ENCODE results near the gene PDZRN4. TPM values are rescaled to one million over a fixed set of nuclear protein-coding genes. Genes with fewer than 3 reads are reported as not detected.

The PDZRN4 gene
- total RNA-seq, 1 donor from 2014 or later, result 1.5 TPM

DNA sequence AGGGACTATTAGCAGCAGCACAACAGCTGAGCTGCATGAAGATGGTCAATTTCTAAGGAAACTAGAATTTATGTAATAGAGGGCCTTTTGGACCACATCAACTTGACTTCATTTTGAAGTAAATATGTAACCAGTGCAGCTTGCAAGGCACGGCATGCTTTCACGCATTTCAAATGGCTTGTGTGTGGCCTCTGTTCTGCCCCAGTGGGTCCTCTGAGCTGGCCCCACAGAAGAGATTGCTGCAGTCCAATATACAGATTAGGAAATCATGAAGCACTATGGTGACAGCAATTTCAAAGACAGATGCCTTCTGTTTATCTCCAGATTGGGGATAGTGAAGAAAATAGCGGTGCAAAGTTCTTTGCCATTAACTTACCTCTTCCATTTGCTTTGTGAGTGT is 101.4 kb downstream of the PDZRN4 start:
- peaks cover 3% of the 10 kb centered on the region for H3K27me3 Mint-ChIP-seq (ENCODE audit: unreplicated experiment)
- H3K4me3 Mint-ChIP-seq (ENCODE audit: unreplicated experiment), result no peak overlapping the region
- no peak overlapping the region for H3K27ac Mint-ChIP-seq (ENCODE audit: unreplicated experiment)
- no peaks in the 10 kb centered on the region for H3K36me3 Mint-ChIP-seq (ENCODE audit: unreplicated experiment)
- TF ChIP-seq, protein P1, sequence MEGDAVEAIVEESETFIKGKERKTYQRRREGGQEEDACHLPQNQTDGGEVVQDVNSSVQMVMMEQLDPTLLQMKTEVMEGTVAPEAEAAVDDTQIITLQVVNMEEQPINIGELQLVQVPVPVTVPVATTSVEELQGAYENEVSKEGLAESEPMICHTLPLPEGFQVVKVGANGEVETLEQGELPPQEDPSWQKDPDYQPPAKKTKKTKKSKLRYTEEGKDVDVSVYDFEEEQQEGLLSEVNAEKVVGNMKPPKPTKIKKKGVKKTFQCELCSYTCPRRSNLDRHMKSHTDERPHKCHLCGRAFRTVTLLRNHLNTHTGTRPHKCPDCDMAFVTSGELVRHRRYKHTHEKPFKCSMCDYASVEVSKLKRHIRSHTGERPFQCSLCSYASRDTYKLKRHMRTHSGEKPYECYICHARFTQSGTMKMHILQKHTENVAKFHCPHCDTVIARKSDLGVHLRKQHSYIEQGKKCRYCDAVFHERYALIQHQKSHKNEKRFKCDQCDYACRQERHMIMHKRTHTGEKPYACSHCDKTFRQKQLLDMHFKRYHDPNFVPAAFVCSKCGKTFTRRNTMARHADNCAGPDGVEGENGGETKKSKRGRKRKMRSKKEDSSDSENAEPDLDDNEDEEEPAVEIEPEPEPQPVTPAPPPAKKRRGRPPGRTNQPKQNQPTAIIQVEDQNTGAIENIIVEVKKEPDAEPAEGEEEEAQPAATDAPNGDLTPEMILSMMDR (IDR thresholded peaks at IDR 0.05; ENCODE audit: partially characterized antibody, unreplicated experiment), result no peak
- no peaks in the 10 kb centered on the region for H3K9me3 Mint-ChIP-seq (ENCODE audit: unreplicated experiment)
- DNase-seq, result no peak
- H3K4me1 Mint-ChIP-seq (ENCODE audit: low read depth, unreplicated experiment), result peaks cover 4% of the 10 kb centered on the region

DNA sequence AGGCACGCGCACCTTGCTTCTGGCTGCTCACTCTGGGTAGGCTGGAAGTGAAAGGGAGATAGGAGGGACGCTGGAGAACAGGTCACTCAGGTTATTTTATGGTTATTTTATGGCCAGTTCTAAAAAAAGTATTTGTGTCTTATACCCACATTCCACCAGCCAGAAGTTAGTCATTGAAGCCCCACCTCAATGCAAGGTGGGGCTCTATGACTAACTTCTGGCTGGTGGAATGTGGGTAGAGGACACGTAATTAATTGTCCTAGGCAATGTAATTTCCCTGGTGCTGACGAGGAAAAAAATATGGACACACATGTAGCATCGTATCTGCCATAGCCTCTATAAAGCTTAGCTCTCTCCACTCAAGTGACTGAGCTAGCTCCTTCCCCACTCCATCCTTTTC is 104.9 kb downstream of the PDZRN4 start:
- H3K4me1 Mint-ChIP-seq (ENCODE audit: low read depth, unreplicated experiment), result peaks cover 4% of the 10 kb centered on the region
- no peak overlapping the region for H3K27ac Mint-ChIP-seq (ENCODE audit: unreplicated experiment)
- TF ChIP-seq, protein P1 (IDR thresholded peaks at IDR 0.05; ENCODE audit: partially characterized antibody, unreplicated experiment), result no peak
- peaks cover 3% of the 10 kb centered on the region for H3K27me3 Mint-ChIP-seq (ENCODE audit: unreplicated experiment)
- H3K36me3 Mint-ChIP-seq (ENCODE audit: unreplicated experiment), result no peaks in the 10 kb centered on the region
- H3K4me3 Mint-ChIP-seq (ENCODE audit: unreplicated experiment), result no peak overlapping the region
- no peak for DNase-seq
- H3K9me3 Mint-ChIP-seq (ENCODE audit: unreplicated experiment), result no peaks in the 10 kb centered on the region

DNA sequence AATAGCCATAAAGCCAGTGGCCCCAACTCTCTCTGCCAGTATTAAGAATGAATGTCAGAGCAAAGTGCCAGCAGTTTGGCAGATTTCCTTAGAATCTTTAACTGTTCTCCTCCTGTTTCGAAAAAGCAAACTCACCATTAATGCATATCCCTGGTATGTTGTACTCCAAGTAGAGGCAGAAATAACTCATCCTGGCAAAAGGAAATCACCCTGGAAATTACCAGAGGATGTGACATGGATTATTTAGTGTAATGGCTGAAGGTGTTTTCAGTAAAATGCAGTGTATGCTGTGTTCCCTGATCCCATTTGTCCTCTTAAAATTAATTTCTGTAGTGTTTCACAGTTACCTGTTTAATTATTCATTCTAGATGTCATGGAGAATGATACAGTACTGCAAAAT is 105.3 kb downstream of the PDZRN4 start:
- Mint-ChIP-seq H3K36me3 (ENCODE audit: unreplicated experiment) (no peaks in the 10 kb centered on the region), H3K27me3 (ENCODE audit: unreplicated experiment) (peaks cover 3% of the 10 kb centered on the region), H3K9me3 (ENCODE audit: unreplicated experiment) (no peaks in the 10 kb centered on the region), H3K27ac (ENCODE audit: unreplicated experiment) (no peak overlapping the region), H3K4me3 (ENCODE audit: unreplicated experiment) (no peak overlapping the region), H3K4me1 (ENCODE audit: low read depth, unreplicated experiment) (peaks cover under 1% of the 10 kb centered on the region)
- TF ChIP-seq, protein P1 (IDR thresholded peaks at IDR 0.05; ENCODE audit: partially characterized antibody, unreplicated experiment), result no peak
- no peak for DNase-seq

DNA sequence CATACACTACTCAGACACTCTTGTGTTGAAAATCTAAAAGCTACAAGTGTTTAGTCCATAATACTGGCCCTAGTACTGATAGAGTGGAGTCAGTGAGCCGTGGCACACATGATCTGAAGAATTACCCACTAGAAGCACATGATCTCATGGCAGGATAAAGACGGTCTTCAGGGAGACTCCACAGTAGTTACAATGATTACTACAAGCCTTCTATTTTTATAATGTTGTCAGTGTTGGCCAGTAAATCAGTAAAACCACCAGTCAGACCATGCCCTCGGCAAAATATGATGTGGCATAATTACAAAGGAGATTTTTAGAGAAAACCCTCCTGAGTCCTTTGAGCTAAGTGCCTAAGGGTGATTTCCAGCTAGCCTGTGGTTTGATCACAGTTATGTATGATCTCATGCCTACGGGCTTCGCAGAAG is 114.9 kb downstream of the PDZRN4 start:
- no peaks in the 10 kb centered on the region for H3K4me1 Mint-ChIP-seq (ENCODE audit: low read depth, unreplicated experiment)
- no peak overlapping the region for H3K27ac Mint-ChIP-seq (ENCODE audit: unreplicated experiment)
- no peak overlapping the region for H3K4me3 Mint-ChIP-seq (ENCODE audit: unreplicated experiment)
- no peaks in the 10 kb centered on the region for H3K9me3 Mint-ChIP-seq (ENCODE audit: unreplicated experiment)
- H3K36me3 Mint-ChIP-seq (ENCODE audit: unreplicated experiment), result no peaks in the 10 kb centered on the region
- TF ChIP-seq, protein P1 (IDR thresholded peaks at IDR 0.05; ENCODE audit: partially characterized antibody, unreplicated experiment), result no peak
- DNase-seq, result no peak
- no peaks in the 10 kb centered on the region for H3K27me3 Mint-ChIP-seq (ENCODE audit: unreplicated experiment)

DNA sequence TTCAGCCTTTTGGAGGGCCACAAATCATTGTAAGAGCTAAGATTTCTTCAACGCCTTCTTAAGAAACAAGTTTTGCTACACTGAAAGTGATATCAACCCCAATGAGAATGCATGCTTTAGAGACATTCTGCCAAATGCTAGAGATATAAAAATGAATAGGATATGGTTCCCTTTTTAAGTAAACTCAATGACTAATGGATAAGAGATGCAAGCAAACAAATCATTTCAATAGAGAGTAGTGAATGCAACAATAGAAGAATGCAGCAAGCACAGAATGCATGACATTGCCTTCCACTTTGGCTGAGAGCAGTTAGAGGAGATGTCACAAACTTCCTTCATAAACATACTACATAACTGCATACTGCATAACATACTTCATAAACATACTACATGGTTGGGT is 116.4 kb downstream of the PDZRN4 start:
- Mint-ChIP-seq H3K27ac (ENCODE audit: unreplicated experiment) (no peak overlapping the region), H3K27me3 (ENCODE audit: unreplicated experiment) (no peaks in the 10 kb centered on the region), H3K4me3 (ENCODE audit: unreplicated experiment) (no peak overlapping the region), H3K9me3 (ENCODE audit: unreplicated experiment) (no peaks in the 10 kb centered on the region), H3K36me3 (ENCODE audit: unreplicated experiment) (no peaks in the 10 kb centered on the region), H3K4me1 (ENCODE audit: low read depth, unreplicated experiment) (no peaks in the 10 kb centered on the region)
- DNase-seq, result no peak
- TF ChIP-seq, protein P1 (IDR thresholded peaks at IDR 0.05; ENCODE audit: partially characterized antibody, unreplicated experiment), result no peak
